HG02870 (cell line): ENCODE results near the gene SERPINE2.
"Not testable (repeated sequence)": the region's sequence is repeated elsewhere in the genome, so short reads cannot be mapped to it uniquely, and the experiment has no call there.

Experiments used
- ATAC-seq: cut with Tn5 transposase; IDR thresholded peaks from one replicate; pipeline ENCODE4 v1.9.1; 2021; ENCODE audit warnings: mild to moderate bottlenecking, moderate library complexity; ENCODE audit not compliant: unreplicated experiment

The SERPINE2 gene

DNA sequence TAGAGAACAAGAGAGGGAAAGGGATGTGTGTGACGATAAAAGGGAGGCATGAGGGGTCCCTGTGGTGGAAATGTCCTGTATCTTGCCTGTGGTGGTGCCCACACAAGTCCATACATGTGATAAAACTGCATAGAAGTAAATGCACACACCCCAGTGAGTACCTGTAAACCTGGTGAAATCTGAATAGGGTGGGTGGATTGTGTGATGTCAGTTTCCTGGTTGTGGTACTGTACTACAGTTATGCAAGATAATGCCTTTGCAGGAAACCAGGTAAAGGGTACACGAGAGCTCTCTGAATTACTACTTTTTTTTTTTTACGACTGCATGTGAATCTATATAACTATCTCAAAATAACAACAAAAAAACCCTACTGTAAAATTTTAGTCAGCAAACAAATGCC is 22.1 kb downstream of the SERPINE2 start:
- ATAC-seq = no peak

DNA sequence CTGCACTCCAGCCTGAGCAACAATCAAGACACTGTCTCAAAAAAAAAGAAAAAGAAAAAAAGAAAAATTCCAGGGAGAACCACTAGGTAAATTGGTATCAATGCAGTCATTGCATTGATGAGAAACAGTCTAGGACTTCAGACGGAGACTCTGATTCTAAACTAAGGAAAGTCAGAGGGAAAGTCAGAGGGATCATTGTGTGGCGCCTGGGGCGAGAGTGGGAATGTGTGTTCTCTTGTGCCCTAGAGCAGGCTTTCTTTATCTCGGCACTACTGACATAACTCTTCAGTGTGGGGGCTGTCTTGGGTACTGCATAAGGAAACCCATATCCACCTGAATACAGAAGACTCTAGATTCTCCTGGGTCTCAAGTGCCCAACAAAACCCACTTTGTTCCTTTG is 24.8 kb downstream of the SERPINE2 start:
- no peak for ATAC-seq

DNA sequence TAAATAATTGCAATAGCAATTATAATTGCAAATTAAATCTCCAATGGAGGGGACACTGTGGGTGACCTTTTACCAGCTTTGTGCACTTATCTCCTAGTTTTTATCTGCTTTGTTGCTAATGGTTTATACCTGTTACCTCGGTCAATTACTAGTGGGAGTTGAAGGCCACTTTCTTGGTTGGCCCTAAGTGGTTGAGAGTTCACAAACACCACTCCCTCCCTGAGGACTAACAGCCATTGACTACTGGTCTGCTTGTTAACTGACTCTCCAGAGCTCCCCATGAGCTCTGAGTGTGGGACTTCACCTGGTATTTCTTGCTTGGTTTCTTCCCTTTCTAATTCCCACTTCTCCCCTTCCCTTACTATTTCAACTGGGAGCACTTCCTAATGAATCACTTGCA is 27.2 kb downstream of the SERPINE2 start:
- ATAC-seq = no peak

DNA sequence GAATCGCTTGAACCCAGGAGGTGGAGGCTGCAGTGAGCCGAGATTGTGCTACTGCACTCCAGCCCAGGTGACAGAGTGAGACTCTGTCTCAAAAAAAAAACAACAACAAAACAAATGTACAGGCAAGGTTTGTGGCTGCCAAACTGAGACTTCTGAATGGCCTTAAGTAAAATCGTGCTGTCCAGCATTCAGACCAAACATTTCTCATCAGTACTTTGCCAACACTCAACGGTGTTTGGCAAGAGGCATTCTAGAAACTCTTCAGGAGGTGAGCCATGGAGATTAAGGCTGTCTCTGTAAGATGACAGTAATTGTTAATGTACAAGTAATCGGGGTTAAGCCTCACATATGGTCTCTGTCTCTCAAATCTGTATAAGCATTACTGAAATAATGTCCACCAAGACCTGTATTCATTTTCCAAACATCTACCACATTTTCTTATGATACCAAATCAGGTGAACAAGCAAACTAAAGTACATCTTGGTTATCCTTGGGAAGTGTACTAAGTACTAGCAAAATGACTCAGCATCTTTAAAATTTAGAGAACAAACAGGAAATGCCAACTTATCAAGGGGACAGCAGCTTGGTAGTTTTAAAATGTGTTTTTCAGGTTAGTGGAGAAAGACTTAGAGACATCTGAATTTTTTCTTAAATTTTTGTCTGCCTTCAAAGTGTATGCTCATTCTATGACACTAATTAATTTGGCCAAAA is 29.3 kb downstream of the SERPINE2 start:
- no peak for ATAC-seq

DNA sequence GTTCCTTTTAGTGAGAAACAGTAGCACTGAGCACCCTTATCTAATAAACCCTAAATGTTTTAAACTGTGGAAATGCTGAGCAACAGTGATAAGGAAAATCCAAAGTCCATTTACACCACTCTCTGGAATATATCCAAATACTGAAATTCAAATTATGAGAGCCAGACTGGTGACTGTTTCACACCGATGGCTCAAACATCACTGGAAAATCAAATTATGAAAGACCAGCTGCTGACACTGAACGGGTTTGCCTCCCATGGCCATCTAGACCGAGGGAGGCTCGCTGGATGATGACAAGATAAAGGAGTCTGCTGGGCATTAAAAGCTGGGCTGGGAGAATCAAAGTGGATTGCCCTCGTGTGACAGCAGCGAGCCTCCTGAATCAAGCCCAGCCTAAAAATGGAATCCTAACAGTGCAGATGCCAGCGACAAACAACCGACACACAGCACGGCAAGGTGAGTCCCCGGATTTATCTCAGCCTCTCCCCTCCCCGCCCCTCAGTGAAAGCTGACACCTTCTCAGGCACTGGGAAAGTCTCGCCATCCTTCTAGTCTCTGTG is 30.3 kb downstream of the SERPINE2 start:
- no peak for ATAC-seq

DNA sequence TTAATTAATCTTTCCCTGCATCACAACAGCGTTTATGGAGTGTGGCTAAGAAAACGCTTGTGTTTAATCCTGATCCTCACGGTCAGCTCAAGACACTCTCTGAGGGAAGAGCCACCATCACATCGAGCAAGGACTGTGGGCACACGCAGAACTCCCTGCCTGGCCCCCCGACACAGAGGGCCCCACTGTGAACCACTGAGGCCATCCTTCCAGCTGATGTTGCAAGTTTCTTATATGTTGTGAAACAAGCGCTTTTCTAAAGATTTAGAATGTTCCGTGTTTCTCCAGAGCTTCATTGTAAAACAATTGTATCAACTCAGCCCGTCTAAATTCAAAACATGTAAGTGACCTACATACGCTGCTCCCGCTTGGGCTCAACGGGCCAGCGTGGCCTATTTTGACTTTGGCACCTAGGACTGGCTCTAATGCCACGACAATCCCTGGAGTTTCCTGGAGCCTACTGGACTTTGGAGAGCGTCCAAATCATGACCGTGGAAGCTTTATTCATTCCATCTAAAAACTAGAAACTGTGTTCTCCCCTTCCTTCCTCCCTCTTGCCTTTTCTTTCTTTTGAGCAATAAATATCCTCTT is 34.9 kb downstream of the SERPINE2 start:
- ATAC-seq = no peak

DNA sequence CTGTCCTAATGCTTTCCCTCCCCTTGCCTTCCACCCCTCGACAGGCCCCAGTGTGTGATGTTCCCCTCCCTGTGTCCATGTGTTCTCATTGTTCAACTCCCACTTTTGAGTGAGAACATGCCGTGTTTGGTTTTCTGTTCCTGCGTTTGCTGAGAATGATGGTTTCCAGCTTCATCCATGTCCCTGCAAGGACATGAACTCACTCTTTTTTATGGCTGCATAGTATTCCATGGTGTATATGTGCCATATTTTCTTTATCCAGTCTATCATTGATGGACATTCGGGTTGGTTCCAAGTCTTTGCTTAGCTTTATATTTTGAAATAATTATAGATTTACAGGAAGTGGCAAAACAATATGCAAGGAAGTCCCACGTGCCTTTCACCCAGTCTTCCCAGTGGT is 38.4 kb downstream of the SERPINE2 start:
- ATAC-seq = not testable (repeated sequence)

DNA sequence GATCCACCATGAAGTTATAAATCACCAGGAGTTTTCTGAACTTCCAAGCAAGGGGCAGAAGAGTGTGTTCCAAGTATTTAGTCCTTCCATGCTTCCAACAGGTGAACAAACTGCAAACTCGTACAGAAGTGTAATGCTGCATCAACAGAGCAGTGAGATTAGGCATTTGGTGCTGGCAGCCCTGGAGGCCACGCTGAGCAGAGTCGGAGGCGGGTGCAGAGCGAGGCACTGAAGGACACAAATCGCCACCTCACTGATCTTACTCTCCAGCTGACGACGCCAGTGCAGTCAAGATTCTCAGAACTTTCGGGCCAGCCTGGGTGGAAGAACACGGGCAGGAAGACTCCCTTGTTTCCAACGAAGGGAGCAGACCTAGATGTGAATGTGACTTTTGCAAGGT is 39.2 kb downstream of the SERPINE2 start:
- ATAC-seq = no peak

DNA sequence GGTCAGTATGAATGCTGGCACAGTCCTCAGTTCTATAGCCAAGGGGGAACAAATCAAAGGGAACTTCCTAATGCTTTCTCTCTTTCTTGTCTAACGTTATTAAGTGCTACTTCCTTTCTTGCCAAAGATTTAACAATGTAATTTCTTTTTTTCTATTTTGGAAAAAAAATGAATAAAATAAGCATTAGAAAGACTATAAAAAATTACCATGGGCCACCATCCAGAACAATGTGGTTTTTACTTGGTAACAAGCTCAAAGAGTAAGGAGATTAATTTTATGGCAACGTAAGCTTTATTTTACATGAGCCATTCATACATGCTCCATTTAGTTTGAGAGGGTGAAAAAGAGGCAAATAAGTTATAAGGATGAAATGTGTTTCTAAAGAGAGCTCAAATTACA is 40.1 kb downstream of the SERPINE2 start:
- ATAC-seq = no peak

DNA sequence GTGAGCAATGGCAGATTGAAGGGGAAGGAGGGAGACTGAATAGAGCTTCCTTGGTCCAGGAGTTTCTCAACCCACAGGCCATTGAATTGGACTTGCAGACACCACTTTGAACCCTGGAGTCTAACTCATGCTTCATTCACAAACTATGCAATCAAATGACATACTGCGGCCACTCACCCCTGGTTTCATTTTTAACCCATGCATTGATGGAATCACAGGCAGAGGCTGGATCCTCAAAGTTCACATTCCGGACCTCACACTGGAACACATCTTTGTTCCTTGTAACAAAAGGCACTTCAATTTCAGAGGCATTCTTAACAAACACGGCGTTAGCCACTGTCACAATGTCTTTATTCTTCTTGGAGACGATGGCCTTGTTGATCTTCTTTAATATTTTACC is 41.1 kb downstream of the SERPINE2 start:
- no peak for ATAC-seq

DNA sequence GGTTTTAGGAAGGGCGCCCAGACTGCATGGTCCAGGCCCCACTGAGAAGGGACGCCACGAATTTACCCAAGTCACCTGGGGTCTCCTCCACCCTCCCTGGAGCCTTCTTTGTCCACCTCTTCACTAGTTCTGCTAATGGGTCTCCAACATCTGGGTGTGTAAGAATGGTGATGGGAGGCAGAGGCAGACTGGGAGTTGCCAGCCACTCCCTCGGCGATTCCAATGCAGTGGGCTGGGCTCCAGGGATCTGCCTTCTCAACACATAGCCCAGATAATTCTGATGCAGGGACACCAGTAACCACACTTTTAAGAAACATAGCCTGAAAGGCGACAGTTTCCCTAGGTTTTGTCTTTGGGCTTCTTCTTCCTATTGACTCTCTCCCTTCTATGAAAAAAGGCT is 42.7 kb downstream of the SERPINE2 start:
- ATAC-seq = no peak

DNA sequence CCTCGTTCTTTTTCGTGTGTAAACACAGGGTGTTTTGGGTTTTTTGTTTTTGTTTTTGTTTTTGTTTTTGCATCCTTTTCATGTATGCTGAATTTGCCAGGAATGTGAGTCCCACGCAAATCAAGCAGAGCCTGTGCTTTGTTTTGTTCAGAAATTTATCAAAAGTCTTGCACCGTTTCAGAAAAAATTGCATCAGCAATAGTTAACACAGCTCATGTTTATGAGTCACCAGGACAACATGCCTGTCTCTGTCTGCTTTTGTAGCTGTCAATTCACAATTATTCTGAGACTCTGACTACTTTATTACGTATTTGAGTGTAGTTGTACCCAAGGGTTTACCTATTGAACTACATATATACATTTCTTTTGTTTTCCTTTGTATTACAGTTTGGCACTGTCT is 43.5 kb downstream of the SERPINE2 start:
- ATAC-seq = no peak

DNA sequence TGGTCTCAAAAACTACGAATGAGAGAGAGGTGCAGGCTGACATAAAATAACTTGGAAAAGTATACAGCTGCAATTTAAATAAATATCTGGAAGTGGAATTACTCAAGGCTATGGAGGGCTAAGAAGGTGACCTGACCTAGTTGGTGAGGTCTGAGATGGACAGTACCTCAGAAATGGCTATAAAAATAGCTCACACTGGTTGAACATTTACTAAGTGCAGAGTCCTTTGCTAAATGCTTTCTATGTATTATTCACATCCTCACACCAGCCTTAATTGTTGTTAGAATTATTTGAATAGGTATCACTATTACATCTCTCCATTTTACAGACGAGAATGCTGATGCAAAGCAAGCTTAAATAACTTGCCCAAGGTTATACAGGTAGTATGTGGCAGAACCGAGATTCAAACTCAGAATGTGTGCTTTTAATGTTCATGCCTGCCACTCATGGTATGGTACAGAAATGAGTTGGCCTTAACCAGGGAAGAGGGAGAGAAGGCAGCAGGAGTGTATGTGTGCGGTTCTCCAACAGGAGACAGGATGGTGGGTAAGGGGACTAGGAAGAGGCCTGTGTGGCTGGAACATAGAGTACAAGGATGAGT is 44.4 kb downstream of the SERPINE2 start:
- ATAC-seq = no peak

DNA sequence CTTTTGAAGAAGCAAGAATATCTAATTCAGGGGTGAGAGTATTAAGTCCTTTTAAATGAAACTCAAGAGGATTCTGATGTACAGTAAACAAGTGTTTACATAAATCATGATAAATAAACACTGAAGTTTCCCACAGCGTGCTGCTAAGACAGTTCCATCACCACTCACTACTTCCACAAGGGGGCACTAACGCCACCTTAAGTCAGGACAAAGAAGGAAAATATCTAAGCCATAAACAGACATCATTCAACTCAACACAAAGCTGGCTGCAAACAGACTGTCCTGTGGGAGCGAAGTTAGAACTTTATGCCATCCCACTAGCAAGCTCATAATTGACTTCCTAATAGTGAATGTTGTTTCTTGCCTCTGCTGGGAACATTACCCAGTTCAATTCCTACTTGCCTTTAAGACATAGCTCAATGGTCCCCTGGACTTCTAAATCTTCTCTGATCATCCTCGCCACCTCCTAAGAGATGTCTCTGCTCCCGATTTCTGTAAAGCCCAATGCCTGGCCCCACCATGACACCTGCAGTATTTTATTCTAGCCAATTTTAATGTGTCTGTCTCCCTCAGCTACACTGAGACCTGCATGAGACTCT is 45.4 kb downstream of the SERPINE2 start:
- peak; percentile 83 for ATAC-seq

DNA sequence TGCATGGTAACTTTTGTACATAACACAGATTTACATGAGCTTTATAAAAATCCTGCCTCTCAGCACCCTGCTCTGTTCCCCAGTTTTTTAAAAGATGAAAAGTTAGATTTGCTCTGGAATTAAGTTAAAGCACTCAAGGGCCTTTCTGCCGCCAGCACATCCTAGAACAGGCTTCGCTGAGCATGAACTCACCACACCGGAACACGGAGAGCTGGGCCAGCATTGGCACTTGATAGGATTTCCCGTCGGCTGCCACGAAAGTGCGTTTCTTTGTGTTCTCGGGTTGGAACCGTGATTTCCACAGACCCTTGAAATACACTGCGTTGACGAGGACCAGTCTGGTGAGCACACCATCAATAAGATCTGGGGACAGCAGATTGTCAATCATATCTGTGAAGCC is 47.5 kb downstream of the SERPINE2 start:
- ATAC-seq = no peak

DNA sequence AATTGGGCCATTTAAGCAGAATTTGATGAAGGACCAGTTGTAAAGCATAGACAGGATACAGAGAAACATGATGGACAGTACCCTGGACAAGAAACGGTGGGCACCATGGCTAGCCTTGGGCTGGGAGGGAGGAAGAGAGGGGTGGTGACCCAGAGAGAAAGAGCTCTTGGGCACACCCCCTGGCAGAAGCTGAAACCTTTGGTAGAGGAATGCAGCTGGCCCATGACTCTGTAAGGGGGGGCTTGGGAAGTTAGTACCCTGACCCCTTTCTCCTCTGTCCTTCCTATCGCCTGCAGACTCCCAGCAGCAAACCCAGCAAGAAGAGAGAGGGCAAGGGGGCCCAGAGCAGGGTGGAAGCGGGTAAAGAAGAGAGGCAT is 49.2 kb downstream of the SERPINE2 start:
- no peak for ATAC-seq

DNA sequence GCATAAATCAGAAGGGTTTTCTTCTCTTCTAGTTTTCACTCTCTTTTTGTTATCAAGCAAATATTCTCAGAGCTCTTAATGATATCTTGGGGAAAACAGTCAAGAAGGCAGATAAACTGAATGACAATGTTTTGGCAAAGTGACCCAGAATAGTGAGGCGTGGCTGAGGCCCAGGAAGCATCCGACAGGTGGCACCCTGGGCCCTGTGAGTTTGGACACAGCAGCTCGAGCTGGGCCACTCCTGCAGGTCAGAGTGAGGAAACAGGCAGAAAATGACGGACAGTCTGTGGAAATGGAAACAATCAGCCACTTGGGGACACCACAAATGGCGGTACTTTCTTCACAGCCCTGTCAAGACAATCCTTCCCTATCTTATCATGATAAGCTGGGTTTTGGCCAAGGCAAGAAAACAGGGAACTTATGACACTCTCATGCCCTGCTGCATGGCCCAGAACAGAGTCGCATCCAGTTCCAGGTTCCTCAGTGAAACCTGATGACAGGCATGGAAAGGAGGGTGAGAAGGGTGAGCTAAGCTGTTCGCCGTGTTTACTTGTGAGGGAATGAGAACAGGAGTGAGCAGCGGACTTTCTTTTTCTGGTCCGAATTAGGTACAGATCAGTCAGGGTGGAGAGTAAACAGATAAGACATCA is 49.8 kb downstream of the SERPINE2 start:
- ATAC-seq = no peak

DNA sequence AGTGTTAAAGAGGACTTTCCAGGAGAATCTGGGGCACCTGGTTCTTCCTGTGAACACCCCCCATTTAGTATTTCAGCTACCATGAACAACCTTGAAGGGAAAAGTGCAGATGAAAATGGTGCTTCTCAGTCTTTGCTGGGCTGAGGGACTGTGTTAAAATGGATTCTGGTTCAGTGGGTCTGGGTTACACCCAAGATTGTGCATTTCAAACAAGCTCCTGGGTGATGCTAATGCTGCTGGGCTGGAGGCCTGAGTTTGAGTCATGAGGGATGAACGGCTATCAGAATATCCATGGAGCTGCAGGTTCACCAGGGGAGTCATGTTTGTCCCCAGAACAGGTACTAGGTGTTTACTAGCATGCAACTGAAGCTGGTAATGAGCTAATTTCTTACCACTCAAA is 57.8 kb downstream of the SERPINE2 start:
- no peak for ATAC-seq

DNA sequence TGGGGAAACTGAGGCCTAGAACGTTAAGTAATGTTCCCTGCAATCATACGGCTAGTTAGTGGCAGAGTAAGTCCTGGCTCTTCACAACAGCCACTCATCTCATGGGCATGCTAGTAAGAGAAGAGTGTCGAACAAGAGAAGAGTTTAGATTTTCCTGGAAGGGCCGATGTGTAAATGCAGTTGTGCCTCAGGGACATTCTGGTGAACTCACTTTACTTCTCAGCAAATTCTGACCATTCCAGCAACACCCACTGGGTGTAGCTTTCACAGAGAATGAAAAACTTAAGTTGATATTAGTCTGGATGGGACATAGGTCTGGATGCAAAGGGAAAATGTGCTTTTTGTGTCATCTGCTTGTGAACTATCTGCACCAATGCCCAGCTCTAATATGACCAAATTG is 58.3 kb downstream of the SERPINE2 start:
- no peak for ATAC-seq

DNA sequence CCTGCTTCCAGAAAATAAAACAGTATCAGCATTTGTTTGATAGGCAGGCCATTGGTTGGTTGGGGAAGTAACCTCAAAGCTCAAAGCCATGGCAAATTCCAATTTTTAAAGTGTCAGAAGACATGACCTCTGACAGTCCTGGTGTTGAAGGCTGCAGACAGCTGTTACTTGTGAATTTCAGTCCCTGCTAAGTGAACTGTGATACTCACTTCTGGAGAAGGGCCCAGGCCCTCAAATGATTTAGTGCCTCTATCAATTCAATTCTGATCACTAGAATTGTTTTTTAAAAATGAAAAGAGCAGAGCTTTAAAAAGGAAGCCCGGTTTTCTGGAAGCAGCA is 58.7 kb downstream of the SERPINE2 start:
- no peak for ATAC-seq

DNA sequence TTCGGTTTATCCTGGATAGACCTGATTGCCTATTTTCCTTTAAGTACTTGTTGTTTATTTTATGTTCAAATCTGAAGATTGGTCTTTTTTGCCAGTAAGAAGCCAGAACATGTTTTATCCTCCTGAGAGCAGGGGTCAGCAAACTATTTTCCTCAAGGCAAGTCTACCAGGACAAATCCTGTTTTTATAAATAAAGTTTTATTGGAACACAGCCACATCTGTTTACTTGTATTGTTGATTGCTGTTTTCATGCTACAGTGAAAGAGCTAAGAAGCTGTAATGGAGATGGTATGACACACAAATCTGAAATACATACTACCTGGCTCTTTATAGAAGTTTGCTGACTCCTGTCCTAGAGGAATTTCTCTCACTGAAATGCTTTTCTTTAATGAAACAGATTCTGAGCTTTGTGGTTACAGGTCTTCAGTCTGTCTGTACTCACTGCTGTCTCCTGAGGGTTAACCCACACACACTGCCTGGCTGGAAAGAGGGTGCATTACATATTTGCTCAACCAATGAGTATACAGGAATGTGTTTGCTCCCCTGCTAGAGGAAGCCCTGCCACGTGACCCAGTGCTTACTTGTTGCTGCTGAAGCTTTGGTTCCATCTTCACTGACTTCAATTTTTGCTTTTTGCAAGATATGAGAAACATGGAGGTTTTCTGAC is 59.2 kb downstream of the SERPINE2 start:
- ATAC-seq = no peak
